NCI-H1048 (cell line): ENCODE measurements around the gene LSM6.

Experiments used
- DNase-seq: peaks from one replicate; lab custom pipeline; 2025; lab: John Stamatoyannopoulos, UW

LSM6 gene

DNA sequence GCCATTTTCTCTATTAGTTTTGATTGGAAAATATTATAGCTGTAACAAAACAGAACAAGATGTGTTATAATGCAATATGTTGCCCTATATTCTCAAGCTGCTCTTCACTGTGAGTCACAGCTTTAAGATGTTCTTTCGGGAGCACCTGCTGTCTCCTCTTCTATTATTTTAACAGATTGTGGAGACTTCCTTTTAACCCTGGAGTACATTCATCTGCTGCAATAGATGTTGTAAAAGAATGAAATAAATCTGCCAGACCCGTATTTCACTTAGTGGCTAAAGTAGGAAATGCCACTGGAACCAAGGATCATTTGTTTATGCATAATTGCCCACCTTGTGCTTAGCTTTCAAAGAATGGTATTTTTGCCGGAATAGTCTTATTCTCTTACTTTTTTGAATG lies 11.1 kb downstream of the LSM6 start:
- no peak for DNase-seq

DNA sequence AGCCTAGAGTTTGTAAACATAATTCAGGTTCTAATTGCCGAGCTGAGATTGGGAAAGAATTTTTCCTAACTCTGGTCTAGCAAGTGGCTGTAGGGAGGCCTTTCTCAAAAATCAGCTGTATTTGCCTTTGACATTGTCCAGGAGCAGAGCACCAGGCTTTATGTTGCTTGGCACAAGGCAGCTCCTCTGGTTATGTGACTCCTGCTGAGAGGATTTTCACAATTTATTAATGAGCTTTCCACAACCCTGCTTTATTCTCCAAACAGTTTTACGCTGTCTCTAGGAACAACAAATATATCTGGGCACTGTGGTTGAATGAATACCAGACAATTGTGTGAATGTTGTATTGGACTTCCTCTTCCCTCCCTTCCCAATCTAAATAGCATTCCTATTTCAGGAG lies 14.9 kb downstream of the LSM6 start:
- no peak for DNase-seq

DNA sequence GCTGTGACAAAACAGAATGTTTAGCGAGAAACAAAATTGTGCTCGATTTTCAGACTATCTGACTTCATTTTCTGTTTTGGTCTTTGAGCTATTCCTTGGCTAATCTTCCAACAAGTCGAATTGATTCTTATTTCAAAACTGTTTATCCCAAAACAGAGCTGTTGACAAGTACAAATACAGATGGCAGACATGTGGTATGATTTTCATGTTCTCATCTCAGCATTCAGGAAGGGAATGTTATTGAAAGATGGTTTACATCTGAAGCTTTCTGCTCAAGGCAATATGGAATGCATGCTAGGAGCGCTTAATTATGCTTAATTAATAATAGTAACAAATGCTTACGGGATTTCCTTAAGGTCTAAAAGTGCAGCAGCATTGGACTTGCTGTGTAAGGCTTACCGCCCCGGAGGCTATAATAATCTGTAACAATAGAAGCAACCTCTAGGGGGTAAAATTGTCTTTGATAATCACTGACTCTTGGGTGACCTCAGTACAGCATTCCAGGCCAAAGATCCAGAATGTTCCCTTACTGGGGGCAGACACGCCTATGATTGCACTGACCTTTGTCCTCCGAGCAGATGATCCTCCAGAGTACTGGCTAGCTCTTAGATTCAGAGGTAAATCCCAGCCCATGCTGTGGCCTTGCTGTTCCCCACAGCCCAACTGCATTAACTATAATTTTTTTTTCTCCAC lies 16.4 kb downstream of the LSM6 start:
- DNase-seq = no peak

DNA sequence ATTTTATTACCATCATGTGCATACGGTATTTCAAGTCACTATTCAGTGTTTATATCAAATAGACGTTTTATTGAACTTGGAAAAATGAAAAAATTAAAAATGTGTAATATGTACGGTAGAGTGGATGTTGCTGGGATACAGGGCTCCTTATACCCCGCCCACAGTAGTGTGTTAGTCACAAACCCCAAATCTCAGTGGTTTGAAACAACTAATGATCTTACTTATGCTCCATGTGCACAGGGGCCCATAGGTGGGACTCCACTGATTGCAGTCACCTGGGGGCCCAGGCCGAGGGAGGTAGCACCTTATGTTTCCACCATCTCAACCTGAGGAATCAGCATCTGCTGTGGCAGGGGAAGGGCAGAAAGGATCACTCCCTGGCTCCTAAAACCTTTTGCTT lies 18.1 kb downstream of the LSM6 start:
- DNase-seq = no peak

DNA sequence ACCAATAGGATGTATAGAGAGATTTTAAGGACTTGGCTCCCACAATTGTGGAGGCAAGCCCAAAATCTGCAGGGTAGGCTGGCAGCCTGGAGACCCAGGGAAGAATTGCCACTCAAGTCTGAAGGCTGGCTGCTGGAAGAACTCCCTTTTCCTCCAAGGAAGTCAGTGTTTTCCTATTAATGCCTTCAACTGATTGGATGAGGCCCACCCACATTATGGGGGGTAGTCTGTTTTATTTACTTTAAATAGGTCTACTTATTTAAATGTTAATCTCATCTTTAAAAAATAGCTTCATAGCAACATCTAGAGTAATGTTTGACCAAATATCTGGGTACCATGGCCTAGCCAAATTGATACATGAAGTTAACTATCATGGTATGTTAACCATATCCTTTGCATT lies 18.7 kb downstream of the LSM6 start:
- no peak for DNase-seq

DNA sequence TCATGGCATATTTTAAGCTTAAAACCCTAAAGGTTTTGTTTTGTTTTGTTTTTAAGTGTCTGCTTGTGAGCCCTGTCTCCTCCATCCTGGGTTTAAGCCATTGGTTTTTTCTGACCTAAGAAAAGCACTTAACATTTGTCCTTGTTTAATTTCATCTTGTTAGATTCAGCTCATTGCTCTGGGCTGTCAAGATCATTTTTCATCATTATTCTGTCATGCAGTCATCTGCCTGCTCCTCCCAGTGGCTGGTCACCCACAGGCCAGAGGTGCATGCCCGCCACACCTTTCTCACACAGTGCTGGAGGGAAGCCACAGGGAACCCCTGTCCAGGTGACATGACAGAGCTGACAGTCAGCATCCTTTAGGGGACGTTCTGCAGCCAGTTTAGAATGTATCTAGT lies 27.1 kb downstream of the LSM6 start:
- DNase-seq = no peak

DNA sequence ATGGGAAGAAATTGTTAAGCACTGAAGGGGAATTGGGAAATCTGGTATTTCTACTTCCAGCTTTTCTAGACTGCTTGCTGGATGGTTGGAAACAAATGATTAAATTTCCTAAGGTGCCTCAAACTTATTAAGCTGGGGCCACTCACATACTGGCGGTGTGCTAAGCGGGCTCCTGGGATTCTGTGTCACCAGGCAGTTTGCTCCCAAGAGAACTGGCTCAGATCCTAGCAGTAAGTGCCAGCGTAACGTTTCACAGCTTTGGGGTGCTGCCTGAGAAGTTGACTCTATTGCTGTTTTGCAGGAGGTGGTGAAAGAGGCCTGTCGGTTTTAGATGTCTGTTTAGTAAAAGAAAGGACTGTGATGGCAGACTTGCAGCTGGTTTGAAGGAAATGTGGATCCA lies 31.9 kb downstream of the LSM6 start:
- no peak for DNase-seq

DNA sequence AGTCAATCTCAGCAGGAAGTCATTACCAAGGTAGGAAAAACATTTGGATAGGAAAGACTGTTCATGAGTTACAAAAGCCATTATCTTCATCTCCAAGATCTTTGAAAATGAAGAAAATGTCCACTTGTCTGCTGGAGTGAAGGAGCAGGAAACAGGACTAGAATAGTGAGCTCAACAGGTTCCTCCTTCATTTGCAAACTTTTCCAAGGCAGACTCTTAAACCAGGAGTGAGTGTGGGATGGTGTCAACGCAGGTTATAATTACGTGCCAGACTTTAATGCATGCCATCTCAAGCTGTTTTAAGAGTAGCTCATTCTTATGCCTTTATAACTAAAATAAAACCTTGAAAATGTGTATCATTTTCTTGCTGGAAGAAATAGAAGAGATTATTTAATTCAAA lies 35.4 kb downstream of the LSM6 start:
- no peak for DNase-seq

DNA sequence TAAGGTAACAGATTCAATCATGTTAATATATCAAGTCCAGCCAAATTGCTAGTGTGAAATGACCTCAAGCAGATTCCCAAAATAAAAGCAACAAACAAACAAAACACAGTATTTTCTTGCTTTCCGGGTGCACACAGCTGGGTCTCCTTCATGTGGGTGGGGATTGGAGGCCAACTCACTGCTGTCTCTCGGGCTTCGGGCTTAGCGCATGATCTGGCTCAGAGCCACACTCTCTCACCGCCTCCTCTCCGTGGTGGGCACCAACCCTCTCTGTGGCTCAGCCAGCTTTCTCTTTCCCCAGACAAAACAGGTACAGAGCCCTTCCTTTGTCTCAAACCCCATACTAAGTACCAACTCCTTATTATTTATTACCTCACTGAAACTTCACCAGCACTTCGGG lies 35.9 kb downstream of the LSM6 start:
- no peak for DNase-seq

DNA sequence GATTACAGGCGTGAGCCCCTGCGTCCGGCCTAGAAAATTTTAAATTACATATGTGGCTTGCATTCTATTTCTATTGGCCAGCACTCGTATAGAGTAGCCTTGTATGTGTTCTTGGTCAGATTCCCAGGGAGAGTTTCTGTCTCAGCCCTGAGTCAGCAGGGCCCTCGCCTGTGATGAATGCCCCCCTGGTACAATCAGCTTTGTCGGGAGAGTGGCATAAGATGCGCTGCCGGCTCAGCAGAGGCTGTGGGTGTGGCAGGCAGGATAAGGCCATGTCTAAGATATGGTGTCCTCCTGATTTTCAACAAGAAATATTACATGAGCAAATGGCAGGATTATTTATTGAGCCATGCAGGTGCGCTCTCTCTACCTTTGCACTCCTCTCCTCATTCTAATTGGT lies 37.3 kb downstream of the LSM6 start:
- no peak for DNase-seq

DNA sequence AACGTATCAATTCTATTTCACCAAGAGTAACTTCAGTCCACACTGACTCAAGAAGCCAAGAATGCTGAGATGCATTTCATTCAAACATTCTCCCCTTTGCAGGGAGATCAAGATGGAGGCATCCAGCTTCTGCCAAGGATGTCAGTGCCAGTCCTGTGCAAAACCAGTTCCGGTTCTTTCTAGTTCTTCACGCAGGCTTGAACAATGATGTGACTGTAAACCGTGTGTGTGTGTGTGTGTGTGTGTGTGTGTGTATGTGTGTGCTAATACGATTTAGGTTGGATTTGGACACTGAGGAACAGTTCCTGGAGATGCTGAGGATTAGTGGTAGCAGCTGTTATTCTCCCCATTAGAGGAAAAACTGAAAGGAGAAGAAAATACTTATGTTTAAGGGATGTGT lies 38.7 kb downstream of the LSM6 start, which contains the start of gene REELD1:
Gene REELD1, plus strand, starts transcription at position 301 of the 400 bp plus-strand sequence. CDS start 2,415 bp downstream, outside the sequence.
- DNase-seq = no peak

DNA sequence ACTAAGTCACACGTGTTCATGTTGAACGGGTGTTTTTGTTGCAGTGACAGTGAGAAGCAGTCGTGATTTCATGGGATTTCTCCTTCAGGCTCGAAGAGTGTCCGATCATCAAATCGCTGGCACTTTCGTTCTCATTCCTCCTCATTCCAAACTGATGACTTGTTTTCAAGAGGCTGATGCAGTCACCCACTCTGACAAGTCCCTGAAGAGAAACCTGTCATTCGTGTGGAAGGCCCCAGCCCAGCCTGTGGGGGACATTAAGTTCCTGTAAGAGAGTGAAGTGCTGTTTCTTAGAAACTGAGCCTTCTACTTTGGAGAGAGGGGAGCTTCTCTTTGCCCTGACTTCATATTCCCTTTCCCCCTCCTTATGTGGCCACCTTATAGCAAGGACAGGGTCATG lies 46.8 kb downstream of the LSM6 start:
- DNase-seq = no peak

DNA sequence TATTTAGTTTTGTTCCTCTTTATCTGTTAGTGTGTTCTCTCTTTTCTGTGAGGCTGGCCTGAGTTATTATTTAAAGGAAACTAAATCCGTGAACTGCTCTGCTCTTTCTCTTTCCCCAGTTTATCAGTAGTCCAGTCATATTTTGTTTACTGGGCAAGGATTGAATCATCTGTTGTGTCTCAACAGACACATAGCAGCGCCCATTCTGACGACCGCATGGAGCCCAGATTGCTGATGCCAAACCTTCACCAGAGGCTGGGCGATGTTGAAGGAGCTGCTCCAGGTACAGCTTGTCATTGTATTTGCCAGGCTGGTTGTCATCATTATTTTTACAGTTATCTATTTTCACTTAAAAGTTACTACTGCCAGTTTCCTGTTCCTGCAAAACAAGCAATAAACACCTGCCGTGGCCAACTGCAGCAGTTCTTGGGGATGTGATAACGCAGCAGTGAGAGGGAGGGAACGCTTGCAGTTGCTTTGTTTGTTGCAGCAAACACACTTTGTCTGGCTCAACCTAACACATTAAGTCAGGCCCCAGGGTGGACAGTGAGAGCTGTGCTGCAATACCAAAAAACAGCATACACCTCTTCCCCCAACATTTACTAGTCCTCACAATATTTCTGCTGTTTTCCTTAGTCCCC lies 48.9 kb downstream of the LSM6 start:
- no peak for DNase-seq

DNA sequence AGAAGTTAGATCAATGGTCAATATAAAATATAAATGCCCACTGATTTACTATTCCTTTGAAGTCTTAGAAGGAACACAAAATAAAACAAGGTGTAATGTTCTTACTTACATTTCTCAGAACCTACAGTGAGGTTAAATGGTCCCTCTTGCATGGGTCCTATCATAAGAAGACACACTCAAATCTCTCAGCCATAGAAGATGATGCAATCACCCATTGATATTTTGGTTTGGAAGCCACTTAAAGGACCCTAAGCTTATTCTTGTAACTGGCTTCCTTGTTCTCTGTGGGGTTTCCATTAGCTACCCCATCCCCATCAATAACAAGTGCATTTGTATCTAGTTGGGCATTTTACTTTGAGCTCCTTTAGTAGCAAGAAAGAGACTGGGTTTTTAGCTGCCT lies 53.9 kb downstream of the LSM6 start:
- no peak for DNase-seq

DNA sequence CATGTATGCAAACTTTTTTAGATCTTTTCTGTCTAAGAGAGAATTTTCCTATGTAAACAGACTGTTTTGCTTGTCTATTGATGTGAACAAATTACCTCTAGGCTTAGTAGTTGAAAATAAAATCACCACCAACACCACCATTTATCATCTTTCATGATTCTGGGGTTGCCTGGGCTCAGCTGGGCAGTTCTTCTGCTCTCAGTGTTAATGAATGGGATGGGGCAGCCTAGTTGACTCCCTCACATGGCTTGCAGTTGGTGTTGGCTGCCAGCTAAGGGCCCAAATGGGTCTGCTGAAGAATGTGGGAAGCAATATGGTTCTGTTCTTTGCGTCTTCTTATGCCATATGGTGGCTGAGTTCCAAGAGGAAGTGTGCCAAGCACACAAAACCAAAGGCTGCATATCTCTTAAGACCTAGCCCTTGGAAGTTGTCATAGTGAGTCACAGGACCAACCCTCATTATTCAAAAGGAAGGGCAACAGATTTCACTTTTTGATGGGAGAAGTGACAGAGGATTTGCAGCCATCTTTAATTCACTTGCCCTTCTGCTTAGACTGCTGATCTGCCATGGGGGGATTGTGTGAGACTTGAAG lies 56.7 kb downstream of the LSM6 start:
- DNase-seq = no peak

DNA sequence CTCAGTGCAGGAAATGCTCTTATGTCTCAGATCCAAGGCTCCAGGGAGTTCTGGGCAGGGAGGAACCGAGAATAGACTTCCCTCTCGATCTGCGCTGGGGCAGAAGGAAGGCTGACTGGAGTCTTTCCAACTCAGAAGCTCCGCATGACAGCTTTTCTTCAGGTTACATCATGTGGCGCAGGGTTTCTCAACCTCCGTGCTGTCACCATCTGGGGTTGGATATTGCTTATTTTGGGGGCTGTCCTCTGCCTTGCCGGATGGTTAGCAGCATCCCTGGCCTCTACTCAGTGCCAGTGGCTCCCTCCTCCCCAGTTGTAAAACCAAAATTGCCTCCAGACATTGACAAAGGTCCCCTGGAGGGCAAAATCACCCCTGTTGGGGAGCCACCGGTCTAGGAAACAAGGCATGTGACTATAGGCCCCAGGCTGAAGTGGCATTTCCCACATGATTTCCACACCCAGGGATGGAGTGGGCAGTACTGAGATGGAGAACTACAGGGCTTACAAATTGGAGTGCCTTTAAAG lies 60.2 kb downstream of the LSM6 start:
- no peak for DNase-seq

DNA sequence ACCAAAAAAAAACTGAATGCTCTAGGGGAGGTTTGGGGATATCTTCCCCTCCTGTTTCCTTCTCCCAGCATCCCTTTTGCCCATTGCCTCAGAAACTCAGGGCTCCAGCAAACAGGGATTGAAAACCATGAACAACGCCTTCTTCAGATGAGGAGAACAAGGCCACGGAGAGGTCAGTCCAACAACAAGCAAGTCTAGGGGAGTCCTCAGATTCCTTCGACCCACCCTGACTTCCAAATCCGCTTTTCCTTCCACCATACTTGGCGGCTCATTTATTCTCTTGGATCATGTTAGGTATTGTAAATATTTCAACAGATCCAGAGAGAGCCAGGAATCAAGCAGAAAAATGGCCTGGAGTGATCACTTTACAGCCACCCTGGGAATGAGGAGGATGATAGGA lies 60.7 kb downstream of the LSM6 start:
- DNase-seq = no peak

DNA sequence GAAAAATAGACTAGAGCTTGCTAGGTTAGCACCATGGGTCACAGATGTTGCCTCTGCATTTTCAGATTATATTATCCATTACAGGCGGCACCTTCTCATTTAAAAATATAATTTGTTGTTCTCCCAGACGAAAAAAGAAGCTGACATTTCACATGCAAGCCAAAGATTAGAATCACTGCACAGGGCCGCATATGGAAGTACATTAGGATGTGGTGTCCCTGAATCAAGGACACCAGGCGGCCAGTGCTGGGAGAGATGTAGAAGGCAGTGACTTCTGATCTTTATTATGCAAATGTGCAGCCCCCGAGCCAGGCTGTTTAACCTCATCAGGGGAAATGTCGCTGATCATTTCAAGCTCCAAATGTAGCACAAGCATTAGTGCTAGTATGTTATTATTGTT lies 61.6 kb downstream of the LSM6 start:
- DNase-seq = no peak

DNA sequence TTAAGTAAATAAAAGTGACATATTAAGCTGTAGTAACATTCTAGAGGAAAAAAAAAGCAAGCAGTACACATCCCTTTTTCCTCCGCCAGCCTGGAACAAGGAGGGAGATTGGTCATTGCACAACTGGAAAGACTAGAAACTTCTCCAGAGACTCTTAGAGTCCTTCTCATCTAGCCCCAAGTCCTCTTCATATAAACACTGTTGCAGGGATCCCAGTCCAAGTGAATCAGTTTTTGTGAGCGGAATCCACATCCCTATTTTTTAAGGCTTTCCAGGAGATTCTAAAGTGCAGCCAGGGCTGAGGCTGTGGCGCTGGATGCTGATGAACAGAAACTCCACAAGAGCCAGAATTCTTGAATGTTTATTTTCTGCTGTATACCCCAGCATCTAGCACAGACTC lies 62.6 kb downstream of the LSM6 start:
- no peak for DNase-seq
